Limb (tissue), 2 donors: ENCODE results near the gene PPAN.

Experiments used
- DNase-seq, 2 donors: peaks; one replicate each; pipeline ENCODE4 v3.0.0-alpha.2; 2016; ENCODE audit errors: extremely low spot score in 2 of 2

Gene PPAN, protein sequence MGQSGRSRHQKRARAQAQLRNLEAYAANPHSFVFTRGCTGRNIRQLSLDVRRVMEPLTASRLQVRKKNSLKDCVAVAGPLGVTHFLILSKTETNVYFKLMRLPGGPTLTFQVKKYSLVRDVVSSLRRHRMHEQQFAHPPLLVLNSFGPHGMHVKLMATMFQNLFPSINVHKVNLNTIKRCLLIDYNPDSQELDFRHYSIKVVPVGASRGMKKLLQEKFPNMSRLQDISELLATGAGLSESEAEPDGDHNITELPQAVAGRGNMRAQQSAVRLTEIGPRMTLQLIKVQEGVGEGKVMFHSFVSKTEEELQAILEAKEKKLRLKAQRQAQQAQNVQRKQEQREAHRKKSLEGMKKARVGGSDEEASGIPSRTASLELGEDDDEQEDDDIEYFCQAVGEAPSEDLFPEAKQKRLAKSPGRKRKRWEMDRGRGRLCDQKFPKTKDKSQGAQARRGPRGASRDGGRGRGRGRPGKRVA

GRCh38 chr19:10106100-10106936, at the start of gene PPAN:
Gene PPAN (plus strand): TSS chr19:10106362. CDS start chr19:10106395, 33 bp downstream.
- peak; percentile 98 to 99 for DNase-seq

DNA sequence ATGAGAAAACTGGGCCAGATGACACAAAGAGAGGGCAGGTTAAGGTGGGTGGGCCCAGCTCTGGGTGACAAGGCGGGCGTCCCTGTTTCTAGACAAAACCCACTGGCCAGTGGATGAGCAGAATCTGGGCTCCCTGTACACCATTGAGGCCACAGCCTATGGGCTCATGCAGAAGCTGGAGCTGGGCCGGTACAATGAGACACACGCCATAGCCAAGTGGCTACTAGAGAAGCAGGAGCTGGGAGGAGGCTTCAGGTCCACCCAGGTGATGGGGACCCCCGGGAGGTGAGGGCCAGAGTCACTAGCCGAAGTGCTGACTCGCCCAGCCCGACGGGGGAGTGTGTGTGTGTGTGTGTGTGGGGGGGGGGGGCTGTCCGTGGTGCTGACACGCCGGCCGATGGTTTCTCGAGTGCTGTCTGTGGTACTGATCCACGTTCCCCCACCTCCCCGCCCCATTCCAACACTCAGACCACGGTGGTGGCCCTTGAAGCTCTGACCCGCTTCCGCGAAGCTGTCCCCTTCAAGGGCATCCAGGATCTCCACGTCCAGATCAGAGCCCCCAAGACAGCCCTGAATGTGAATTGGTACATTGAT, 44.3 kb upstream of the PPAN start:
- DNase-seq: no peak

GRCh38 chr19:10068205-10068604, 38.0 kb upstream of the PPAN start:
- DNase-seq: no peak

GRCh38 chr19:10069046-10069445, 37.1 kb upstream of the PPAN start:
- no peak for DNase-seq

DNA sequence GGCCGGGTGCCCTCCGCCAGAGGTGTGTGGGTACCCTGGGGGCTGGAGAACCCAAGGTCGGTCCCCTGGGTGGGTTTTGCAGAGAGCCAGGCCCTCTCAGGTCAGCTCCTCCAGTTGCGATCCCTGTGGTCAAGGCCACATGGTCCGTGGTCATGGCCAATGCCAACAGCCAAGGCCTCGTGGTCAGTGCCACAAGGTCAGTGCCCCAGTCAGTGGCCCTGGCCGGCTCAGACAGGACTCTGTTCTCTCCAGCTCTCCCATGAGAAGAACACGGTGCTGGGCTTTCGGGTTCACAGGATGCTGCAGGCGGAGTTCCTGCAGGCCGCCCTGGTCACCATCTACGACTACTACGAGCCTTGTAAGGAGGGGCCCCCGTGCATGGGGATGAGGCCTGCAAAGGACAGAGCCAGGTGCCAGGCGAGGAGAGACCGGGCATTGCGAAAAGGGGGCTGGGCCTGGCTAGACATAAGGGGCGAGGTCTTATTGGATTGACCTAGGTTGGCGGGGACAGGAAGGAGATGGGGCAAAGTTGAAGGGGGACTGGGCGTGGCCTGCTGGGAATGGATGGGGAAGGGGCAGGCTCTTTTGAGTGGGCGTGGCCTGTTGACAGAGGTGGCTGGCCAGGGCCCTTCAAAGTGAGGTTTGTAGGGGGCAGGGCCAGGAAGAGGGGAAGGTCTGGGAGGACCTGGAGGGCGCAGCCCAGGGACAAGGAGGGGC, 35.3 kb upstream of the PPAN start:
- DNase-seq: no peak

- DNase-seq: no peak
Measured at GRCh38 chr19:10074153-10074552, 32.0 kb upstream of the PPAN start.

DNA sequence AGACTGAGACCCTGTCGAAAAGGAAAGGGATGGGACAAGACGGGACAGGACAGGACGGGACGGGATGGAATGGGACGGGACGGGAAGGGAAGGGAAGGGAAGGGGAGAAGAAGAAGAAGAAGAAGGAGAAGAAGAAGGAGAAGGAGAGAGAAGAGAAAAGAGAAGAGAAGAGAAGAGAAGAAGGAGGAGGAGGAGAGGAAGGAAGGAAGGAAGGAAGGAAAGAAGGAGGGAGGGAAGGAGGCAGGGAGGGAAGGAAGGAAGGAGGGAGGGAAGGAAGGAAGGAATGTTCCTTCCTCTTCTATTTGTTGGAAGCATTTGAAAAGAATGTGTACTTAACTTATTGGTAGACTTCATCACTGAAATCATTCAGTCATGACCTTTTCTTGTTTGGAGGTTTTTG, 29.6 kb upstream of the PPAN start:
- no peak for DNase-seq

DNA sequence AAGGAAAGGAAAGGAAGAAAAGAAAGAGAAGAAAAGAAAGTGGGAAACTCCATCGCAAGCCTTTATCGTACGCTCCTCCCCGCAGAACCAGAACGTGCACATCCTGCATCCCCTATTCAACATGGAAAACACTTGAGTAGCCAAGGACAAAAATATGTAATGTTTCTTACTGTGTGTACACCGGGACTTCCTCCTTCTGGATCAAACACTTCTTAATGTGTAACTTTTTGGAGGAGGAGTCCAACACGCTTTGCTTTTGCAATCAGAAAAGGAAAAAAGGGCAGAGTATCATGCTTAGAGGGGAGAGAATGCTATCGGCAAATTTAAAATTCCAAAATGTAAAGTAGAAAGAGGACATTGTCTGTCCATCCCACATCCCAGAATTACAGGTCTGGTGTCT, 27.8 kb upstream of the PPAN start:
- DNase-seq: no peak

DNA sequence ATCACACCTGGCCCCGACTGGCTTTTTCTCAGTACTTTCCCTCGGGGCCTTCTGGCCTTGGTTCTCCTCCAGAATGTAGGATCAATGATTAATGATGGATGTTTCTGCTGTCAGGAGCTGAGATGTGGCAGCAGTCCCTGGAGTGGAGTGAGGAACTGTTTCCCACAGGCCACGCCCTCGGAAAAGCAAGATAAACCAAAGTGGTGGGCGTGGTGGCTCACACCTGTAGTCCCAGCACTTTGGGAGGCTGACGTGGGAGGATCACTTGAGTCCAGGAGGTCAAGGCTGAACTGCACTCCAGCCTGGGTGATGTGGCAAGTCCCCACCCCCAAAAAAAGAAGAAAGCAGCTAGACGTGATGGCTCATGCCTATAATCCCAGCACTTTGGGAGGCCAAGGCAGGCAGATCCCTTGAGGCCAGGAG, 27.1 kb upstream of the PPAN start:
- DNase-seq: no peak

DNA sequence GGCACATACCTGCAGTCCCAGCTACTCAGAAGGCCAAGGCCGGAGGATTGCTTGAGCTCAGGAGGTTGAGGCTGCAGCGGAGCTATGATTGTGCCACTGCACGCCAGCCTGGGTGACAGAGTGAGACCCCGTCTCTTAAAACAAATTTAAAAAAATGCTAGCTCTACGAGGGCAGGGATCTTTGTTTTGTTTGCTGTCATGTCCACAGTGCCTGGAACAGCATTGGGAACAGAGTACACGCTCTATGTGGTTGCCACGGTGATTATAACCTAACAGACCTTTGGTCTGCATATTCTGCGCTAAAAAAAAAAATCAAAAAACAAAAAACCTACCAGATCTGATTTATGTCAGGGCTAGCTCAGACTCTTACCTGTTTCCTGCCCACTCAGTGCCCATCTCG, 22.3 kb upstream of the PPAN start:
- DNase-seq: no peak

GRCh38 chr19:10084803-10085202, 21.4 kb upstream of the PPAN start:
- no peak for DNase-seq

DNA sequence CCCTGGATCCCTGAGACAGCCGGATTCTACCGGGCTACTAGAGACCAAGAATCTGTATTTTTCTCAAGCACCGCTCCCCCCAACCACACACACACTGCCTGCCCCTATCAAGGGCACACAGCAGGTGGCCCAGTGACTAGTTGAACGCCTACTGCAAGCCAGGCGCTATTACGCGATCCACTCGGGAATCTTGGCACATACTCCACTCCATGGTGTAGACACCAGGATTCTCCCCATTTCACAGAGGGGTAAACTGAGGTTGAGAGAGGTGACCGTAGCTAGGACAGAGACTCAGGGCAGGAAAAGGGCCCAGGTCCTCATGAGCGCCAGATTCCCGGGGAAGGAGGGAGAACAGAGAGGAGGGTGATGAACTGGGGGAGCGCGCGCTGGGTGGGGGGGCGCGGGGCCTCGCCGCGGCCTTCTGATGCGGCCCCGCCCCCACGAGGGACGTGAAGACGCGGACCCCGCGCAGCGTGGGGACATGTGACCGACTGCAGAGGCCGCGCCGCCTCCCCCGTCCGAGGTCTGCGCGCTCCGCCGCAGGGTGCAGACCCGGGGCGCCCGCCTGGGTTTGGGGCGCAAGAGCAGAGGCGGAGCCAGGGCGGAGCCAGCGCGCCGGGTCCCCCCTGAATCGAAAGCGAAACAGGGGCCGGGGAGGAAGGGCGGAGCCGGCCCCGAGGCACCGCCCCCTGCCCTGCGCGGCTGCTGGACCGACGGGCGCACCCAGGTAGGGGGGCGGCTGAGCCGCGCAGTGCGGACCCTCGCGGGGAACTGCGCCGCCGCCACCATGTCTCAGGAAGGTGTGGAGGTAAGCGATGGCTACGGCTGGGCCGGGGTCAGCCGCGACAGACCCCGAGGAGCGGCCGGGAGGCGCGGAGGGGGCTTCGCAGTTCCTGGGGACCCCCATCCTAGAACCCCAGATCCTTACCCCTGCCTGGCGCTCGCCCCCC, 20.2 kb upstream of the PPAN start, which contains the start of gene SHFL:
Gene SHFL (plus strand): TSS at position 677 of the 950 bp plus-strand sequence. CDS start 111 bp downstream, at position 788.
- DNase-seq: peak; percentile 41 to 77

DNA sequence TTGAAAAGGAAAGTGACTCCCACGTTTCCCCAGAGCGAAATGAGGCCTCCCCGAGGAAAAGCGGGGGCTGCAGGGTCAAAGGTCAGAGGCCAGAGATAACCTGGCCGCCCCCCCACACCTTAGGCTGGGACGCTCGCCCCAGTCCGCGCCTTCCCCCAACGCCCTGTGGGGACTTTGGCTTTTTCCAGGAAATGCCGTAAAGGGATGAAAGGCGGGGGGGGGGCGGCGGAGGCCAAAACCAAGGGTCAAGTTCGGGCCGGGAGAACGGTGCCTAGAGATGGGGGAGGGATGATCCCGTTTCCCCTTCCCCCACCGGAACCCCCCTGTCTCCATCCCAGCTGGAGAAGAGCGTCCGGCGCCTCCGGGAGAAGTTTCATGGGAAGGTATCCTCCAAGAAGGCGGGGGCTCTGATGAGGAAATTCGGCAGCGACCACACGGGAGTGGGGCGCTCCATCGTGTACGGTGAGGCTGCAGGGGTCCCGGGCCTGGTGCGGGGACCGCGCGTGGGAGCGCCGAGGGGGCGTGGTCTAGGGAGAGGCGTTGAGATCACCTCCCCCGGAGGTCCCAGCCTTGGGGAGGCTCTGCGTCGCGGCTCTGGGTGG, 19.5 kb upstream of the PPAN start:
- DNase-seq: peak in 1 of 2 donors; percentile 47

GRCh38 chr19:10087296-10088061, 18.7 kb upstream of the PPAN start:
- no peak for DNase-seq

DNA sequence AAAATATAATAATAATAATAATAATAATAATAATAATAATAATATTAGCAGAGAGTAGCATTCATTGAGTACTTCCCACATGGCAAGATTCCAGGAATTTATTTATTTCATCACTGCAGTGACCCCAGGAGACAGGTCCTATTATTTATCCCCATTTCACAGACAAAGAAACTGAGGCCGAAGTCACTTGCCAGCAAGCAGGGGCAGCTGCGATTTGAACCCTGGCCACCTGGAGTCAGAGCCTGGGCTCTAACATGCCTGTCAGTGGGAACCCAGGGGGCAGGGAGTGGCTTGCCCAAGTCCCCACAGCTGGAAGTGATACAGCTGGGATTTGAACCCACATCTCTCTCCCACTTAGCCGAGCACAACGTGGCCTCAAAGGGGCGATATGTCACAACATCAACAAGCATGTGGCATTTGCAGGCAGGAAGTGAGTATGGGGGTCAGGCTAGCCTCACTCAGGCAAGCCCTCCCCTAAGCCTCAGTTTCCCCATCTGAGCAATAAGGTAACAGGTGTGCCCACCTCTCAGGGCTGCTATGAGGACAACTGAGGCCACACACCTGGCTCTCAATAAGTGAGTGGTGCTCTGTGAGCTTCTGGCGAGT, 17.1 kb upstream of the PPAN start:
- no peak for DNase-seq

- no peak for DNase-seq
Measured at GRCh38 chr19:10089801-10090375, 16.3 kb upstream of the PPAN start.

DNA sequence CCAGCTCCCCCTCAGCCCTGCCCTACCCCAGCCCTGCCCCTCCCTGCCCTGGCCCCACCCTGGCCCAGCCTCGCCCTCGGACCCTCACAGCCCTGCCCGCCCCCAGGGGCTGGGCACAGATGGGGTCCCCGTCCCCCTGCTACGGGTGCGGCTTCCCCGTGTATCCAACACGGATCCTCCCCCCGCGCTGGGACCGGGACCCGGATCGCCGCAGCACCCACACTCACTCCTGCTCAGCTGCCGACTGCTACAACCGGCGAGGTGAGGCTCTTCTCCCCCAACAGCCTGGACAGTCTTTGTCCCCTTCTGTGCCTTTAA, 14.8 kb upstream of the PPAN start:
- peak in 1 of 2 donors; percentile 25 for DNase-seq

- peak in 1 of 2 donors; percentile 23 for DNase-seq
Measured at GRCh38 chr19:10091895-10092641, 14.1 kb upstream of the PPAN start.
